ENCODE data around the gene HHEX. TPM values are rescaled to one million over a fixed set of nuclear protein-coding genes. Genes with fewer than 3 reads are reported as not detected.
"Not testable (repeated sequence)": the region's sequence is repeated elsewhere in the genome, so short reads cannot be mapped to it uniquely, and the experiment has no call there.

HHEX gene
- 10 to 100 TPM in 2 of 4 donors, 1 to 10 TPM in 2; 6.1 to 33.2 (median 12.4) TPM for total RNA-seq

DNA sequence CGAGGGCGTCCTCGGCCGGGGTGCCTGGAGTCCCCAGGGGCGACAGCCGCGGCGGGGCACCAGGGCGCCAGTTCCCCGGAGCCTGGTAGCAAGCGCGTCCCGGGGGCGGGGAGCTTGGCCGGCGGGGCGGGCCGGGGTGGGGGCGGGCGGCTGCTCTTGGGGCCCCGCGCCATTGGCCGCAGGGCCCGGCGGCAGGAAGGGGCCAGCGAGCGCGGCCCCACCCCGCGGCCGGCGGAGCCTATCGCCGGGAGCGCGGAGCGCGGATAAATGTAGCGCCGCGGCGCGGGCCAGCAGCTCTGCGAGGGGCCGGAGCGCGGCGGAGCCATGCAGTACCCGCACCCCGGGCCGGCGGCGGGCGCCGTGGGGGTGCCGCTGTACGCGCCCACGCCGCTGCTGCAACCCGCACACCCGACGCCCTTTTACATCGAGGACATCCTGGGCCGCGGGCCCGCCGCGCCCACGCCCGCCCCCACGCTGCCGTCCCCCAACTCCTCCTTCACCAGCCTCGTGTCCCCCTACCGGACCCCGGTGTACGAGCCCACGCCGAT is at the start of gene HHEX:
Gene HHEX (plus strand): TSS at position 293 of the 548 bp plus-strand sequence. CDS start 32 bp downstream, at position 325.
- peak within 1 kb of the TSS; percentile 65 to 85 for H3K27ac ChIP-seq
- H3K36me3 ChIP-seq, result no peaks in the 10 kb centered on the region
- peaks cover 0 to 24% of the 10 kb centered on the region in 2 donors for H3K27me3 ChIP-seq
- intact Hi-C loops (cut with DNase I; ENCODE audit: low total_unique reads), result no loop called here
- peaks cover 0 to 5% of the 10 kb centered on the region in 2 donors for H3K4me1 ChIP-seq
- peak; percentile 41 to 45 for TF ChIP-seq POLR2A (IDR thresholded peaks at IDR 0.05)
- TF ChIP-seq, protein P1, sequence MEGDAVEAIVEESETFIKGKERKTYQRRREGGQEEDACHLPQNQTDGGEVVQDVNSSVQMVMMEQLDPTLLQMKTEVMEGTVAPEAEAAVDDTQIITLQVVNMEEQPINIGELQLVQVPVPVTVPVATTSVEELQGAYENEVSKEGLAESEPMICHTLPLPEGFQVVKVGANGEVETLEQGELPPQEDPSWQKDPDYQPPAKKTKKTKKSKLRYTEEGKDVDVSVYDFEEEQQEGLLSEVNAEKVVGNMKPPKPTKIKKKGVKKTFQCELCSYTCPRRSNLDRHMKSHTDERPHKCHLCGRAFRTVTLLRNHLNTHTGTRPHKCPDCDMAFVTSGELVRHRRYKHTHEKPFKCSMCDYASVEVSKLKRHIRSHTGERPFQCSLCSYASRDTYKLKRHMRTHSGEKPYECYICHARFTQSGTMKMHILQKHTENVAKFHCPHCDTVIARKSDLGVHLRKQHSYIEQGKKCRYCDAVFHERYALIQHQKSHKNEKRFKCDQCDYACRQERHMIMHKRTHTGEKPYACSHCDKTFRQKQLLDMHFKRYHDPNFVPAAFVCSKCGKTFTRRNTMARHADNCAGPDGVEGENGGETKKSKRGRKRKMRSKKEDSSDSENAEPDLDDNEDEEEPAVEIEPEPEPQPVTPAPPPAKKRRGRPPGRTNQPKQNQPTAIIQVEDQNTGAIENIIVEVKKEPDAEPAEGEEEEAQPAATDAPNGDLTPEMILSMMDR (IDR thresholded peaks at IDR 0.05), result no peak
- DNase-seq, result peak in 1 of 2 donors; percentile 22
- H3K4me3 ChIP-seq, result peak within 1 kb of the TSS; percentile 34 to 44
- H3K9me3 ChIP-seq, result no peaks in the 10 kb centered on the region

DNA sequence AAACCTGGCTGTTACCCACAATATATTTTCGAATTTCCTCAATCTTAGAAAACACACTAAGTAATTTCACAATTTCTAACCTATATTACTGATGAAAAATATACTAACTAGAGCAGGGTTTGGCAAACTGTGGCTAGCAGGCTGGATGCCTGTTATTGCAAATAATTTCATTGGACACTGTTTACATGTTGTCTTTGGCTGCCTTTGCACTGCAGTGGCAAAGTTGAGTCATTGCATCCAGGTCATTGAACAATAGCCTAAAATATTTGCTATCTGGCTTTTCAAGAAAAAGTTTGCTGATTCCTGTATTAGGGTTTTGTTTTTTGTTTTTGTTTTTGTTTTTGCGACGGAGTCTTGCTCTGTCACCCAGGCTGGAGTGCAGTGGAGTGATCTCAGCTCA is 49.6 kb upstream of the HHEX start:
- H3K27ac ChIP-seq, result no peak overlapping the region
- H3K27me3 ChIP-seq, result no peaks in the 10 kb centered on the region
- H3K4me3 ChIP-seq, result no peak overlapping the region
- TF ChIP-seq POLR2A (IDR thresholded peaks at IDR 0.05), result no peak
- TF ChIP-seq, protein P1 (IDR thresholded peaks at IDR 0.05), result no peak
- no peaks in the 10 kb centered on the region for H3K36me3 ChIP-seq
- no peak for DNase-seq
- H3K9me3 ChIP-seq, result no peaks in the 10 kb centered on the region
- no peaks in the 10 kb centered on the region for H3K4me1 ChIP-seq
- intact Hi-C loops (cut with DNase I; ENCODE audit: low total_unique reads), result no loop called here

DNA sequence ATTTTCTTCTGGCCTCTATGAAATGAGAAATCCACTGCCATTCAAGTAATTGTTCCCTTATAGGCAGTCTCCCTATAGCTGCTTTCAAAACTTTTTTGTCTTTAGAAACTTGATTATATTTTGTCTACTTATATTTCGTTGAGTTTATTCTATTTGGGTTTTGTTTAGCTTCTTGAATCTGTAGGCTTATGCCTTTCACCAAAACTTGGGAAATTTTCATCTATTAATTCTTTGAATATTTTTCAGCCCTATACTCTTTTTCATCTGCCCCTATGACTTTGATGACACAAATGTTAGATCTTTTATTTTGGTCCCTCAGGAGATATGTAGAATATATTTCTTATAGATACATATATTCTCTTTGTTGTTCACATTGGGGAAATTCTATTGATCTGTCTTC is 48.3 kb upstream of the HHEX start:
- no peak for DNase-seq
- TF ChIP-seq, protein P1 (IDR thresholded peaks at IDR 0.05), result no peak
- no peak for TF ChIP-seq POLR2A (IDR thresholded peaks at IDR 0.05)
- Histone ChIP-seq H3K4me1 (no peaks in the 10 kb centered on the region), H3K27ac (no peak overlapping the region), H3K36me3 (no peaks in the 10 kb centered on the region), H3K4me3 (no peak overlapping the region), H3K27me3 (no peaks in the 10 kb centered on the region), H3K9me3 (no peaks in the 10 kb centered on the region)
- intact Hi-C loops (cut with DNase I; ENCODE audit: low total_unique reads), result no loop called here

DNA sequence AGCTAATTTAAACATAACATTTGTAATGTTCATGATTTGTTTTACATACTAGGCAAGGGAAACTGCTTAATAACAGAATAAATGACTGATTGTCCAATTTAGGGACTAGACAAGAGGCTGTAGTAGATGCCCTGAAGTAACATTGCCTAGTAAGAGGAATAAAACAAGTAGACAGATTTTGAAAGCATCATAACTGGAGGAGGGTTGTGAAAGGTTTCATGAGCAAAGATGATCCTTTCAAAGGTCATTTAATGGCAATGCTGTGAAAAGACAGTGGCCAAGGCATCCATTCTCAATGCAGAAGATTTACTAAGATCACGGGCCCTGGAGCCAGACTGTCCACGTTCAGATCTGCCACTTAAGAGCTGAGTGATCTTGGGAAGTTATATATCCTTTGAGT is 44.8 kb upstream of the HHEX start:
- H3K9me3 ChIP-seq, result no peaks in the 10 kb centered on the region
- no peaks in the 10 kb centered on the region for H3K36me3 ChIP-seq
- no peaks in the 10 kb centered on the region for H3K4me1 ChIP-seq
- TF ChIP-seq POLR2A (IDR thresholded peaks at IDR 0.05), result no peak
- TF ChIP-seq, protein P1 (IDR thresholded peaks at IDR 0.05), result no peak
- no peak for DNase-seq
- H3K4me3 ChIP-seq, result no peak overlapping the region
- intact Hi-C loops (cut with DNase I; ENCODE audit: low total_unique reads), result no loop called here
- H3K27ac ChIP-seq, result no peak overlapping the region
- no peaks in the 10 kb centered on the region for H3K27me3 ChIP-seq

DNA sequence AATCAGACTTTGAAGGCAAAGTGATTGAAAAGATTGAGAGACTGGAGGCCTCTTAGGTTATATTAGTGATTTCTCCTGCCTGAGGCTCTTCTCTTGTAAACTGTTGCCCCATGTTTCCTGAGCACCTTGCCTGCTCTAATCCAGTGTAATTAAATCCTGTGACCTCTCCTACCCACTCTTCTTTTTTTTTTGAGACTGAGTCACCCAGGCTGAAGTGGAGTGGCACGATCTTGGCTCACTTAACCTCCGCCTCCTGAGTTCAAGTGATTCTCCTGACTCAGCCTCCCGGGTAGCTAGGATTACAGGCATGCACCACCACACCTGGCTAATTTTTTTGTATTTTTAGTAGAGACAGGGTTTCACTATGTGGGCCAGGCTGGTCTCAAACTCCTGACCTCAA is 38.9 kb upstream of the HHEX start:
- H3K27me3 ChIP-seq; intact Hi-C loops (cut with DNase I; ENCODE audit: low total_unique reads); H3K9me3 ChIP-seq; H3K4me3 ChIP-seq; DNase-seq; H3K27ac ChIP-seq; H3K36me3 ChIP-seq; H3K4me1 ChIP-seq: not testable (repeated sequence)

DNA sequence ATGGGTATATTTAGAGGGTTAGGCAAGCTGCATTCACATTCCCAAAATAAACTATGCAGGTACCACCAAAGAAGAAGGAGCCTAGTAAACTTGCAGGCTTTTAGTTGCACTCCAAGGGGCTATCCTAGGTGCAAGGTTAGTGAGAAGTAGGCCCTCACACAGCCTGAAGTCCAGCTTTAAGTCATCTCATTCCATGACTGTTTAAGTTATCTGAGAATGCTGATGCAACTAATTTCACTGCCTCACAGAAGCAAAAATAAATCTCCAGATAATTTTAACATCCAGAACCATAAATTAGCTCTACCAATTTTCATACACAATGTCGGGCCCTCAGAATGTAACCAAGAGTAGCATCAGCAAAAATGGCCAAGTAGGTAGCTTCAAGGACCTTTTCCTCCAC is 34.3 kb upstream of the HHEX start:
- H3K27ac ChIP-seq, result no peak overlapping the region
- no peaks in the 10 kb centered on the region for H3K36me3 ChIP-seq
- no peaks in the 10 kb centered on the region for H3K4me1 ChIP-seq
- no peaks in the 10 kb centered on the region for H3K27me3 ChIP-seq
- TF ChIP-seq POLR2A (IDR thresholded peaks at IDR 0.05), result no peak
- TF ChIP-seq, protein P1 (IDR thresholded peaks at IDR 0.05), result no peak
- intact Hi-C loops (cut with DNase I; ENCODE audit: low total_unique reads), result no loop called here
- no peaks in the 10 kb centered on the region for H3K9me3 ChIP-seq
- H3K4me3 ChIP-seq, result no peak overlapping the region
- no peak for DNase-seq
